K562 (cell line): ENCODE results near the gene ZNF133. TPM values are rescaled to one million over a fixed set of nuclear protein-coding genes. Genes with fewer than 3 reads are reported as not detected.

Experiments
- ATAC-seq: fragments of 200-7000 bp; cut with Tn5 transposase; 3 replicates; pipeline ENCODE4 v1.9.1; 2020; ENCODE audit warnings: moderate library complexity
- BruUV-seq: library from RNA; stranded (reverse); fragments of 400-500 nt; replicated peaks from 2 replicates; lab custom pipeline; 2021; lab: Mats Ljungman, UMichigan
- CTCF ChIA-PET: fragments of 300-600 bp; formaldehyde crosslinking; extraction: SDS; loops from one replicate; lab custom pipeline; 2021; ENCODE audit warnings: low intra/inter-chr PET ratio; lab: Yijun Ruan, JAX
- POLR2A ChIA-PET: fragments of 300-600, 350-650 bp; sonication (Branson Sonifier 250); formaldehyde crosslinking; extraction: SDS; loops from one replicate; lab custom pipeline; 2021; ENCODE audit warnings: antibody characterized with exemption, inconsistent platforms; lab: Yijun Ruan, JAX
- DNase-seq, 4 experiments: peaks; one replicate each; pipeline versions ENCODE4 v3.0.0 to v3.0.0-alpha.2; 2011 to 2018; ENCODE audit warnings: low spot score in 3 of 4, mixed read lengths in 3 of 4; ENCODE audit errors: extremely low read depth in 1 of 4
- FAIRE-seq: peaks from 2 replicates; lab custom pipeline; 2011; peaks lifted over from hg19 to GRCh38; lab: Jason Lieb, UNC
- H2AFZ ChIP-seq: 2 replicates; pipeline ENCODE4 v1.6.0; 2011; ENCODE audit warnings: low read depth, low read length, control low read depth, inconsistent platforms
- H3K27ac ChIP-seq: fragments of 200-600 bp; 3 replicates; pipeline ENCODE4 v1.8.0; 2011; ENCODE audit warnings: low read depth, mild to moderate bottlenecking, control low read depth, inconsistent platforms, low read length, moderate library complexity, mixed read lengths; ENCODE audit errors: extremely low read depth
- H3K27me3 ChIP-seq, 2 experiments: fragments of 300-600 bp in 1 of 2; 2 replicates in 1 of 2; 3 replicates in 1 of 2; pipeline versions ENCODE4 v1.6.0 to v1.8.0; 2011; ENCODE audit warnings: inconsistent platforms in 2 of 2, low read length in 2 of 2, mild to moderate bottlenecking in 1 of 2, mixed read lengths in 1 of 2, moderate library complexity in 1 of 2; ENCODE audit not compliant: control insufficient read depth in 2 of 2, insufficient read depth in 2 of 2
- H3K36me3 ChIP-seq: fragments of 300-600 bp; 3 replicates; pipeline ENCODE4 v1.8.0; 2011; ENCODE audit warnings: mild to moderate bottlenecking, low read length, inconsistent platforms; ENCODE audit not compliant: control insufficient read depth, insufficient read depth
- H3K4me1 ChIP-seq, 2 experiments: fragments of 200-600 bp in 1 of 2; replicated peaks in 1 of 2; 2 replicates in 1 of 2; 3 replicates in 1 of 2; pipeline versions ENCODE4 v1.5.1 to v1.8.0; 2011; ENCODE audit warnings: inconsistent platforms in 2 of 2, low read length in 2 of 2, mild to moderate bottlenecking in 1 of 2, mixed read lengths in 1 of 2, moderate library complexity in 1 of 2; ENCODE audit not compliant: control insufficient read depth in 2 of 2, insufficient read depth in 2 of 2
- H3K4me2 ChIP-seq: 2 replicates; pipeline ENCODE4 v1.6.1; 2011; ENCODE audit warnings: low read length, control low read depth, inconsistent platforms, mixed read lengths; ENCODE audit not compliant: insufficient read depth
- H3K4me3 ChIP-seq: fragments of 200-600 bp; sonication (generic), shearing (Covaris generic); 2 replicates; pipeline ENCODE4 v1.5.1; 2016; ENCODE audit warnings: control low read depth, inconsistent platforms
- H3K79me2 ChIP-seq: fragments of 200-600 bp; 3 replicates; pipeline ENCODE4 v1.8.0; 2011; ENCODE audit warnings: low read length, inconsistent platforms; ENCODE audit not compliant: control insufficient read depth, insufficient read depth
- H3K9ac ChIP-seq, 2 experiments: 2 replicates each; pipeline versions ENCODE4 v1.6.0 to v1.6.1; 2011; ENCODE audit warnings: low read depth in 2 of 2, low read length in 2 of 2, control low read depth in 1 of 2, inconsistent platforms in 1 of 2, mild to moderate bottlenecking in 1 of 2, mixed read lengths in 1 of 2; ENCODE audit not compliant: insufficient read depth in 1 of 2
- H3K9me1 ChIP-seq: one replicate; pipeline ENCODE4 v1.6.0; 2011; ENCODE audit warnings: inconsistent platforms, mild to moderate bottlenecking, low read length, moderate library complexity; ENCODE audit not compliant: control insufficient read depth, insufficient read depth
- H3K9me3 ChIP-seq: replicated peaks from 2 replicates; pipeline ENCODE4 v1.5.1; 2011; ENCODE audit warnings: low read depth, low read length, inconsistent platforms; ENCODE audit not compliant: control insufficient read depth, insufficient read depth
- H4K20me1 ChIP-seq: replicated peaks from 2 replicates; pipeline ENCODE4 v1.6.1; 2011; ENCODE audit warnings: low read length, inconsistent platforms, mixed read lengths; ENCODE audit not compliant: control insufficient read depth, insufficient read depth
- CEBPB ChIP-seq: fragments of 450-650 bp; IDR thresholded peaks from 2 replicates; pipeline ENCODE4 v1.6.1; 2016; ENCODE audit warnings: missing genetic modification characterization, missing compliant biosample characterization
- CEBPG ChIP-seq, 3 experiments: fragments of 200-800 bp in 1 of 3; sonication (Bioruptor generic) in 1 of 3; sonication (generic) in 1 of 3; formaldehyde crosslinking in 1 of 3; IDR thresholded peaks in 2 of 3; conservative IDR thresholded peaks in 1 of 3; 2 replicates each; pipeline versions ENCODE4 v1.6.1 to v1.8.0; 2016 to 2022; ENCODE audit warnings: missing compliant biosample characterization in 2 of 3, missing genetic modification characterization in 2 of 3, mild to moderate bottlenecking in 1 of 3, missing genetic modification reagents in 1 of 3
- CSDE1 ChIP-seq, 2 experiments: fragments of 450-650 bp; IDR thresholded peaks; 2 replicates each; pipeline ENCODE4 v1.6.1; 2016; ENCODE audit warnings: mild to moderate bottlenecking in 1 of 2
- SMARCB1 ChIP-seq: IDR thresholded peaks from 2 replicates; pipeline ENCODE4 v1.6.1; 2011; ENCODE audit warnings: improper control_type of control experiment, low read depth; ENCODE audit not compliant: insufficient read length
- in situ Hi-C: fragments of 300-500 bp; cut with MboI; formaldehyde crosslinking; loops from 4 replicates; pipeline ENCODE4 v1.15.0; 2018; ENCODE audit warnings: inconsistent platforms, mixed read lengths
- intact Hi-C: fragments of 100-400 bp; cut with micrococcal nuclease; formaldehyde crosslinking; loops from 2 replicates; pipeline ENCODE4 v1.14.2; 2022
- polyA plus RNA-seq, 8 experiments: library from polyadenylated mRNA; depleted of rRNA in 4 of 8; stranded (reverse) in 5 of 8; unstranded in 3 of 8; fragments of >200 nt; fragmentation: Nextera tagmentation in 2 of 8; fragmentation: Illumina TruSeq in 1 of 8; extraction: Ambion mirVana in 2 of 8; extraction: Trizol in 1 of 8; gene quantifications; 2 replicates each; pipeline versions ENCODE4 v1.2.1 to v1.2.3, GENCODE V29; 2011 to 2014; ENCODE audit warnings: inconsistent platforms in 1 of 8, missing spikeins in 1 of 8
- total RNA-seq, 7 experiments: library from RNA; depleted of rRNA in 6 of 7; stranded (reverse); fragments of >200 nt in 6 of 7; fragmentation: Illumina TruSeq in 2 of 7; extraction: Trizol in 2 of 7; gene quantifications; 2 replicates each; pipeline versions ENCODE4 v1.2.1 to v1.2.3, GENCODE V29; 2011 to 2021; ENCODE audit warnings: low replicate concordance in 1 of 7
- TF ChIP-seq, protein P1 (sequence below): sonication (generic); formaldehyde crosslinking; IDR thresholded peaks from 2 replicates; pipeline ENCODE4 v1.8.1; 2023; ENCODE audit warnings: mild to moderate bottlenecking, missing genetic modification reagents
- TF ChIP-seq, protein P2 (sequence below), 2 experiments: fragments of 450-650 bp in 1 of 2; sonication (generic) in 1 of 2; formaldehyde crosslinking in 1 of 2; IDR thresholded peaks in 1 of 2; conservative IDR thresholded peaks in 1 of 2; 2 replicates each; pipeline versions ENCODE4 v1.6.1 to v1.8.1; 2016 to 2023; ENCODE audit warnings: mild to moderate bottlenecking in 2 of 2, moderate library complexity in 2 of 2, inconsistent platforms in 1 of 2, missing genetic modification reagents in 1 of 2

ZNF133 gene
- total and polyA plus RNA-seq, 9 of the 15 experiments (the other 6 are each of a cell fraction or from before 2014, with no cell fraction given) = 1.1 to 6.5 (median 3.8) TPM

GRCh38 chr20:18310051-18310450 is 21.7 kb downstream of the ZNF133 start (continued):
- TF ChIP-seq, protein P1, sequence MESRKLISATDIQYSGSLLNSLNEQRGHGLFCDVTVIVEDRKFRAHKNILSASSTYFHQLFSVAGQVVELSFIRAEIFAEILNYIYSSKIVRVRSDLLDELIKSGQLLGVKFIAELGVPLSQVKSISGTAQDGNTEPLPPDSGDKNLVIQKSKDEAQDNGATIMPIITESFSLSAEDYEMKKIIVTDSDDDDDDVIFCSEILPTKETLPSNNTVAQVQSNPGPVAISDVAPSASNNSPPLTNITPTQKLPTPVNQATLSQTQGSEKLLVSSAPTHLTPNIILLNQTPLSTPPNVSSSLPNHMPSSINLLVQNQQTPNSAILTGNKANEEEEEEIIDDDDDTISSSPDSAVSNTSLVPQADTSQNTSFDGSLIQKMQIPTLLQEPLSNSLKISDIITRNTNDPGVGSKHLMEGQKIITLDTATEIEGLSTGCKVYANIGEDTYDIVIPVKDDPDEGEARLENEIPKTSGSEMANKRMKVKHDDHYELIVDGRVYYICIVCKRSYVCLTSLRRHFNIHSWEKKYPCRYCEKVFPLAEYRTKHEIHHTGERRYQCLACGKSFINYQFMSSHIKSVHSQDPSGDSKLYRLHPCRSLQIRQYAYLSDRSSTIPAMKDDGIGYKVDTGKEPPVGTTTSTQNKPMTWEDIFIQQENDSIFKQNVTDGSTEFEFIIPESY (CRISPR knock-in tag) = no peak
- no peak for TF ChIP-seq CSDE1 (IDR thresholded peaks at IDR 0.05)

DNA sequence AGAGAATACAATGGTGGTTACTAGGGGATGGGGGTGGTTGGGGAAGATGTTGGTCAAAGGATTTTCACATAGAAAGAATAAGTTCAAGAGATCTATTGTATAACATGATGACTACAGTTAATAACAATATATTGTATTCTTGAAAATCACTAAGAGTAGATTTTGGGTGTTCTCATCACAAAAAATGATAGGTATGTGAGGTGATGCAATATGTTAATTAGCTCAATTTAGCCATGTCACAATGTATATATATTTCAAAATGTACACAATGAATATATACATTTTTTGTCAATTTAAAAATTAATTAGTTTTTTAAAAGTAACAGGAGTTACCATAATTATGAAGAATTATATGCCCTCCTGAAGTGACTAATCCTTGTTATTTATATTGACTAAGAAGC is 22.3 kb downstream of the ZNF133 start:
- H3K36me3 ChIP-seq = no peaks in the 10 kb centered on the region; the same call in 2 of the 3 replicates
- no peak for DNase-seq
- H3K4me2 ChIP-seq = no peak overlapping the region
- no peaks in the 10 kb centered on the region for H3K9me3 ChIP-seq
- H3K79me2 ChIP-seq = no peaks in the 10 kb centered on the region
- no peaks in the 10 kb centered on the region; a peak in 1 of 5 replicates for H3K4me1 ChIP-seq
- CTCF ChIA-PET = no interaction called here
- TF ChIP-seq, protein P2, sequence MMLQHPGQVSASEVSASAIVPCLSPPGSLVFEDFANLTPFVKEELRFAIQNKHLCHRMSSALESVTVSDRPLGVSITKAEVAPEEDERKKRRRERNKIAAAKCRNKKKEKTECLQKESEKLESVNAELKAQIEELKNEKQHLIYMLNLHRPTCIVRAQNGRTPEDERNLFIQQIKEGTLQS (IDR thresholded peaks at IDR 0.05) = peak; percentile 66
- TF ChIP-seq, protein P2 (CRISPR knock-in tag; conservative IDR thresholded peaks at IDR 0.05) = no peak
- TF ChIP-seq CEBPG (CRISPR knock-in tag; IDR thresholded peaks at IDR 0.05) (no peak), CEBPG (tag; conservative IDR thresholded peaks at IDR 0.05 in 1 of 2, IDR thresholded peaks at IDR 0.05 in 1 of 2) (peak in 1 of 2 experiments; percentile 76; a peak in 3 of 4 replicates), CEBPB (peak; percentile 35; the same call in 1 of the 2 replicates), SMARCB1 (no peak)
- H2AFZ ChIP-seq = no peak overlapping the region
- H3K9ac ChIP-seq = no peak overlapping the region
- POLR2A ChIA-PET = interaction anchor here (0.6 to 0.8 kb wide), 2 partner anchors 8 to 62 kb away, joined by 3 read pairs; no protein-coding TSS in a partner anchor
- in situ Hi-C loops (no loop called here), intact Hi-C loops (no loop called here)
- H3K4me3 ChIP-seq = no peak overlapping the region
- no TSS peak for BruUV-seq
- ATAC-seq = no peak
- no peak for FAIRE-seq
- H3K27me3 ChIP-seq = no peaks in the 10 kb centered on the region
- H4K20me1 ChIP-seq = no peaks in the 10 kb centered on the region
- H3K27ac ChIP-seq = no peak overlapping the region
- no peaks in the 10 kb centered on the region for H3K9me1 ChIP-seq
